SW480 (cell line): ENCODE measurements around the gene FBXW7.

ENCODE experiments used
- DNase-seq: peaks from one replicate; pipeline ENCODE4 v3.0.0-alpha.2; 2016; ENCODE audit warnings: low spot score

Gene FBXW7

DNA sequence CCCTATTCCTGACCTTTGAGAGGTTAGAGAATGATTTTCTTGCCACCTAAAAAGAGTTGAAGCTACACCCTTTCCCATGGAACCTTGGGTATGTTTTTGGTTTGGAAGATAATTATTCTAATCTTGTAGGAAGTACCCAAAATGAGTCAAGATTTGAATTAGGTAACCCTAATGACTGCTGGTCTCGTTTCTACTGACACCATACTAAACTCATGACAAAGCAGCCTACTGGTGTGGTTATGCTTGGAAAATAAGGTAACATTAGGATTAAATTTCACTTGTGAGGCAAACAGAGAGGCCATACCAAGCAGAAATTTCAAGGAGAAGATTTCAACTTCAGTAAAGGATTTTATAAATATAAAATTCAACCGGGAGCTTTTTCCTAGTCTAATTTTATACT lies 107.9 kb downstream of the FBXW7 start:
- DNase-seq, result no peak

DNA sequence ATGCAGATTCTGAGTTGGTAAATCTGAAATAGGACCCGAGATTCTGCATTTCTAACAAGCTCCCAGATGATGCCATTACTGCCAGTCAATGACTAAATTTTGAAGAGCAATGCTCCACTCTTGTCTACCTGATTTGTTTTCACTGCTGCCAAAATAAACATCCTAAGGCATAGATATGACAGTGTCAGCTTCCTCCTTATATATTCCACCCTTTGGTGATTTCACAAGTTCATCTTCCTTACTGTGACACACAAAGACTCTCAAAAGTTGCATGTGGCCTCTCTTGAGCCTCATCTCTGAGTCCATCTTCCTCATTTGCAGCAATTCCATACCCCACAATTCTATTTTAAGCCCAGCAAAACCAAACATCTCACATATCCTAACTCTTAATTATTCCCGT lies 110.9 kb downstream of the FBXW7 start:
- no peak for DNase-seq

DNA sequence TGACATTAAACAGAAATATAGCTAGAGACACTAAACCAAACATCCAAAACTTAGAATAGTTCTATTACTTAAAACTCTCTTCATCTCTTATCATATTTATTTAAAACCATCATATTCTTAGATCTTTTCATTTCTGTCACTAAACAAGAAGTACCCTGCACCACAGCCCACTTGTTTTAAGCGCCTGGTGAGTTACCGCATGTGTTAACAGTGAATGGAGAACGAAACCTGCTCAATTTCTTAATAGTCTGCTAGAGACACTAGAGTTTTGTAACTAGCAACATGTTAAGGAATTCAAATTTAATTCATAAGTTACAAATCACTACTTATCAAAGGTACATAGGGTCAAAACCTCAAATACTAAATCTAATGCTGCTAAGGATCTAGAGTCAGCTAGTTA lies 111.5 kb downstream of the FBXW7 start:
- DNase-seq, result no peak

DNA sequence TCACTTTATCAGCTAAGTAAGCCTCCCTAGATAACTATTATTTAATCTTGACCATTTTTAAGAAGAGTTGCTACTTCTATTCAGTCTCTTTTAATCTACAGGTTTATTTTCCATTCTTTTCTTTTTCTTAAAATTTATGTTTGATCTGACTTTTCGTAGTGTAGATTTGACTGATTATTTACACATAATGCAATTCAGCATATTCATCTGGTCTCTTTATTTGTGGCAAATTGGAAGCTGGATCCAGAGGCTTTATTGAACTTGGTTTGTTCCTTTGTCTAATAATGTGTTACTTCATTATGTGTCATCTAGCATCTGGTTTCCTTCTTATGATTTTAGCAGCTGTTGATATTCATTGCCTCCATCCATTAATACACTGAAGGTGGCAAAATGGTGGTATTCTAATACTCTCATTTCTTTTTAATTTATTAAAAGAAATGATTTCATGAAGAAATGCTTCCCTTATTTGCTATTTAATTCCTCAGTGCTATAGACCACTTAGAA lies 113.0 kb downstream of the FBXW7 start:
- DNase-seq, result no peak

DNA sequence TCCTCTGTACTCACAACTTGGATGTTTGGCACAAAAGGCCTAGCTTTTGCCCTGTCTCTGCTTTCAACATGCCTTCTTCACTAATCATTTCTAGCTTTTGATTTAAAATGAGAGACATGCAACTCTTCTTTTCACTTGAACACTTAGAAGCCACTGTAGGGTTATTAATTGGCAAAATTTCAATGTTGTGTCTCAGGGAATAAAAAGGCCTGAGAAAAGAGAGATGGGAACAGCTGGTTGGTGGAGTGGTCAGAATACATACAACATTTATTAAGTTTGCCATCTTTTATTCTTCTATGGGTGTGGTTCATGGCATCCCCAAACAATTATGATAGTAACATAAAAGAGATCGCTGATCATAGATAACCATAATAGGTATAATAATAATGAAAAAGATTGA lies 114.3 kb downstream of the FBXW7 start:
- no peak for DNase-seq

DNA sequence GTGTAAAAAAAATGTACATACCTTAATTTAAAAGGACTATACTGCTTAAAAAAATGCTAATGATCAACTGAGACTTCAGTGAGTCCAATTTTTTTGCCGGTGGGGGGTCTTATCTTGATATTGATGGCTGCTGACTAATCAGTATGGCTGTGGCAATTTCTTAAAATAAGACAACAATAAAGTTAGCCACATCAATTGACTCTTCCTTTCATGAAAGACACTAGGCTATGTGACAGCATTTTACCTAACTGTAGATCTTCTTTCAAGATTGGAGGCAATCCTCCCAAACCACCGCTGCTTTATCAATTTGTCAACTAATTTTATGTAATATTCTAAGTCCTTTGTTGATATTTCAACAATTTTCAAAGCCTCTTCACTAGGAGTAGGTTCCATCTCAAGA lies 116.1 kb downstream of the FBXW7 start:
- no peak for DNase-seq

DNA sequence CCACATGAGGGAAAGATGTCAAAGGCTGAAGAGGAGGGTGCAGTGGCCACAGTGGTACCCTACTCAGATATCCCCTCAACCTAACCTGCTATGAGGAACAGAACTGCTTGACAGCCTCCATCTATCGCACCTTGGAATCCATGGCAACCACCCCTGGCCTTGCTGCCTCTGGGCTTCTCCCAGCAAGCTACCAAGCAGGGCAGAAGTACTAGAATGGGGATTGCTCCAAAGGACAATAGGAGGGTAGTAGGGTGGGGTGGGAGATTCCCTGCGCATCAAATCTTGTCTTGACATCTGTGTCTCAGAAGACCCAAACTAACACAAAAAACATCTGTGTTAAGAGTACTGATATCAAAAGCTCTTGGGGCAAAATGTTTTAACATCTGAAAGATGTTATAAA lies 118.2 kb downstream of the FBXW7 start:
- DNase-seq, result no peak

DNA sequence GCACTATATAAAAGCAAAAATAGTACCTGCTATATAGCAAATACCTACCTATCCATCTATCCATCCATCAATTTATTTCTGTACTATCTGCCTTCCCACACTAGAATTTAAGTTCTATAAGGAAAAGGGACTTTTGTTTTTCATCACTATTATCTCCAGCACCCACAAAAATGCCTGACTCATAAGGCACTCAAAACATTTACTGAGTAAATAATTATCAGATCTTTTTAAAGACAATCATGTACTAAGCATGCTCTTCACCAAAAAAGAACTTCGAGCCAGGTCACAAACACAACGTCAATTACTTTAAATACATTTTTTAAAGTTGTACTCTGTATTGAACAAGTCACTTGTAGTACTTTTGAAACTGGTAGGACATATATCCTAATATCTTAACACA lies 119.9 kb downstream of the FBXW7 start:
- DNase-seq, result no peak

DNA sequence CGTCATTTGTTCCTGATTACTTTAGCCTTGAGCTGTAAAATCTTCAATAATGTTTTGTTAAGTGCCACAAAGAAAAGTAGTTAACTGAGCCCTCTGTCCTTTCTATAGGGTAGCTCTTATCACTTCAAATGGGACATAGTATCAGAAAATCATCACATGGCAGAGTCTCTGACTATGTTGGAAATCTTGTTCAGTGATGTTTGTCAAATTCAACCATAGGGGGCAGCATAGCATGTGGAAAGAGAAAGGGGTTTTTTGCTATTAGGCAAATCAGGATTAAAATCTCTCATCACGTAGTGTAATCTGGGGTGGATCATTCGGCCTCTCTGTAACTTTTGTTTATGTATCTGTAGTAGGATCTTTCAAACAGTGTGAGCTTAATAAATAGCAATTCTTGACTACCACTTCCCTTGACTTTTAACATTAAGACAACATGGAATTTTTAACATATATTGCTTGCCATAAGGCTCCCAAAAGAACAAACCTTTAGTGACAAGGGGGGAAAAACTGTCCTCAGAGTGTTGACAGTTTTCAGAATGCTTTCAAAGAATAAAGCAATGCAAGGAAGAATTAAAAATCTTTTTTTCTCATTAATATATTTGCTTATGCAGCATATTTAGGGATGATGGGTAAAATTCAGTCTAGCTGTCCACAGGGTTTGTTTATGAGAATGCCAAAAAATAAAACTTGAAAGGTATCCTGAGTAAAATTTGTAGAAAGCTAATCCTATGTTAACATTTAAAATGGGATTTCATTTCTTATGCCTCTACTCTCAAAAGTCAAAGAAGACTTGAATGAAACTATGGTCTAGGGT lies 127.2 kb downstream of the FBXW7 start:
- DNase-seq, result no peak

DNA sequence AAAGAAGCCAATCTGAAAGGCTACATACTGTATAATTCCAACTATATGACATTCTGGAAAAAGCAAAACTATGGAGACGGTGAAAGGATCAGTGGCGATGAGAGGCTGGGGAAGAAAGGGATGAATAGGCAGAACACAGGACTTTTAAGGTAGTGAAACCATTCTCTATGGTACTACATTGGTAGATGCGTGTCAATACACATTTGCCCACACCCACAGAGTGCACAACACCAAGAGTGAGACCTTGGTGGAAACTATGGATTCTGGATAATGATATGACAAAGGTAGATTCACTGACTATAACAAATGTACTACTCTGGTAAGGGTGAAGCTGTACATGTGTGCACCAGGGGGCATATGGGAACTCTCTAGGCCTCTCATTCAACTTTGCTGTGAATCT lies 134.5 kb downstream of the FBXW7 start:
- no peak for DNase-seq

DNA sequence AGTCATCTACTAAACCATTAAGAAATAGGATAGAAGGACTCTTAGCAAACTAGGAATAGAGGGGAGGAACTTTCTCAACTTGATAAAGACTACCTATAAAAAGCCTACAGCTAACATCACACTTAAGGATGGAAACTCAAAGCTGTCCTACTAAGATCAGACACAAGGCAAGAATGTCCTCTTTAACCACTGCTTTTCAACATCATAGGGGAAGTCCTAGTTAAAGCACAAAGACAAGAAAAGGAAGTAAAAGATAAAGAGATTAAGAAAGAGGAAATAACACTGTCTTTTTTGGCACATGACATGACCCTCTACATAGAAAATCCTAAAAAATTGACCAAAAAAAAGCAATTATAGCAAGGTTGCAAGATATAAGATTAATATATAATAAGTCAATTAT lies 136.6 kb downstream of the FBXW7 start:
- DNase-seq, result no peak

DNA sequence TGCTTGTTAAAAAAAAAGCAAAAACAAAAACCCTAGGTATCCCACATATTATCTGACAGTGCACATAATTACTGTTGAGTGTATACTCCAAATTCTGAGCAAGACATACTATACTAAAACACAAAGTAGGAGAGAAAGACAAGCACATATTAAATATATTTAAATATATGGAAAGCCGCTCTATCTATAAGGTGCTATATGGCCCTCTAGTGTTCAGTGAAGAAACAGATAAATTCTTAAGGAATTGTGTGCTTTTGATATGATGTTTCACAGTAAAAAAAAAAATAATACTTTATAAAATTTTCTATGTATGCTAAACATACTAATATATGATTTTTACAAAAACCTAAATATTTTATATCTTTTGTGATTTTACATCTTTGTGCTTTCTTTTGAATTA lies 137.8 kb downstream of the FBXW7 start:
- DNase-seq, result peak; percentile 21

DNA sequence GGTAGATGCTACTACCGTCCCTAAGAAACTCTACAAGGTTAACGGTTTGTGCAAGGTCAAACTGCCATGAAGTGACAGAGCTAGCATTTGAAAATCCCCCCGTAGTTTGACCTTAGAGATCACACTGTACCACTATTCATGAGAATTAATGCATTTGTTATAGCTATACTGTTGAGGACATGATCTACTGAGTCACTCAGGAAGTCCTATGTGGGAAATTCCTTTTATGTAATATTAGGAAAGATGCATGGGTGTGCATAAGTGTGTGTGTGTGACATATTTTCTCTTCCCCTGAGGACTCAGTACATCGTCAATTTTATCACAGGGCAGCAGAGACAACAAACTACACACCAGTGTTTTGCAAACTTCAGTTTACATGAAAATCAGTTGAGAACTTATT lies 141.1 kb downstream of the FBXW7 start:
- no peak for DNase-seq

DNA sequence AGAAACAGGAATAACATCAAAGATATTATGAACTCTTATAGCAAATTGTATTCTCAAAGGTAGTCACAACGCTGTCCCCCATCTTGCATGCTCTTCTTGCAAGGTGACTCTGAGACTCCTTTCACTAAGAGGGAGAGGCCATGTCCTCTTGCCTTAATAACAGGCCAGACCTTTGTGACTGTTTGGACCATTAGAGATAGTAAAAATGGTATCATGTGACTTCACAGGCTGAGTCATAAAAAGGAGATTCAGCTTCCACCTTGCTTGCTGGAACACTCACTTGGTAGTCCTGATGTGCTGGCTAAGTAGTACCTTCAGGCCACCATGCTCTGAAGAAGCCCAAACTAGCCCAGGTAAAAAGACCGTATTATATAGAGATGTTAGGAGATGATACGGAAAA lies 143.8 kb downstream of the FBXW7 start:
- no peak for DNase-seq

DNA sequence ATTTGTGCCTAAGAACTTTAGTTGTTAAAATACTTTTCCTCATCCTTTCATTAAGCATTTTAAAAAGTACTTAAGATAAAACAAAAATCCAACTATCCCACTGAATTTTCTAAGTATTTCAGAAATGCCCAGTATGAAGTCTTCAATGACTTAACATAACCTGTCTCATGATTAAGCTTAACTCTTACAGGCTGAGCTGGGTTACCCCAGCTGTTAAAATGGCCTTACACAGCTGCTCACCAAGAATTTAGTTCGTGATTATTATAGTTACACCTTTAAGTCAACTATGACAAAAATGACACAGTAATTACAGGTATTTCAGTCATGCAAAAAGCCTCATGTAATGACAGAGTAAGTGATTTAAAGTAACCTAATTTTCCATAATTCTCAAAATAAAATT lies 145.7 kb downstream of the FBXW7 start:
- no peak for DNase-seq

DNA sequence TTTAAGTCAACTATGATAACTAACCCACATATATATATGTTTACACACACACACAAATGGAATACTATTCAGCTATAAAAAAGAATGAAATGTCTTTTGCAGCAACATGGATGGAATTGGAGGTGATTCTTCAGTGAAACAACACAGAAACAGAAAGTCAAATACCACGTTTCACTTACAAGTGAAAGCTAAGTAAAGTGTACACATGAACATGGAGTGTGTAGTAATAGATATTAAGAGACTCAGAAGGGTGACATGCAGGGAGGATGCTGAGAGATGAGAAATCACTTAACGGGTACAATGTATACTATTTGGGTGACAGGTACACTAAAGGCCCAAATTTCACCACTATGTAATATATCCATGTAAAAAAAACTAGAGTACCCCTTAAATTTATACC lies 146.5 kb downstream of the FBXW7 start:
- DNase-seq, result no peak

DNA sequence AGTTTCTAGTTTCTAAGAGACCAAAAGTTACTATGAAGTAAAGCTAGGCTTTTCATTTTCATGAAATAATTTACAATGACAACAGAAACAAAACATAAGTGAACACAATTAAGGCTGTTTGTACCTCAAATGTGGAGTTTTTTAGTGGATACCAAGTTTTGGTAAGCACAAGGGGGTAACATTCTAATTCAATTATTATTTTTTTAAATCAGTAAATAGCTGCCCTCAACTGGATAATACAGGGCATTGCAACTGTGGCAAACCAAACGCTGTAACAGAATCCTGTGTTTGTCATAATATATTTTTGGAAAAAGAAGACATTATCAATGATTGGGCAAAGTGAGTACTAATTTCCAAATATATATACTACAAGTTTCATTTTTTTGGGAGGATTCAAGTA lies 150.3 kb downstream of the FBXW7 start:
- DNase-seq, result peak; percentile 22

DNA sequence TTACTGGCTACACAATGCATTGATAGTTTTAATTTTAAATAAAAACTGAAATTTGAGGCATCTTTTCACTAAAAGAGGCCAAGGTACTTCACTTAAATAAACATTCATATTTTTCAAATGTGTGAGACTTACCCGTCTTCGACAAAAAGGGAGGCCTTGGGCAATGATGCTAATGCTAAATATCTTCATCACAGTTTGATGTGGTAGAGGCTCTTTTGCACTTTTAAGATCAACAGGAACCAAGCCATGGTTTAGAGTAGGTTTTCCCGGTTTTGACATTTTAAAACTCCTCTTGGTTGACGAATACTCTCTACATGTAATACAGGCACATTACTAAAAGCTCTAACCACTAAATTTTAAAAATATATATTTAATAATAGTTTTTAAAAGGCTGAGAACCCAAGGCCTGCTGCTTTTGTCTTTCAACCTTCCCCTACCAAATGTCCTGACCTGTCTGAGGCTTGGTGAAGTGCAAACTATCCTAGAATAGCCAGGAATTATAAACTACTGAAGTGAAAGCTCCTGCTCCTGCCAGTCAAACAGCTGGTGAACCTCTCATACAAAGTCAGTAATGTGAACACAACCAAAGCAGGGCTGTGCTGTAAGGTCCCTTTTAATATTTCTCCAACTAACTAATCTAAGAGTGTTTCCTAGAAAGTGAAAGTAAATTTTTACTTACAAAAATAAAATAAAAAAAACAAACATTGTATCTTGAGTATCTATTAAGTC lies 153.7 kb downstream of the FBXW7 start:
- DNase-seq, result no peak

DNA sequence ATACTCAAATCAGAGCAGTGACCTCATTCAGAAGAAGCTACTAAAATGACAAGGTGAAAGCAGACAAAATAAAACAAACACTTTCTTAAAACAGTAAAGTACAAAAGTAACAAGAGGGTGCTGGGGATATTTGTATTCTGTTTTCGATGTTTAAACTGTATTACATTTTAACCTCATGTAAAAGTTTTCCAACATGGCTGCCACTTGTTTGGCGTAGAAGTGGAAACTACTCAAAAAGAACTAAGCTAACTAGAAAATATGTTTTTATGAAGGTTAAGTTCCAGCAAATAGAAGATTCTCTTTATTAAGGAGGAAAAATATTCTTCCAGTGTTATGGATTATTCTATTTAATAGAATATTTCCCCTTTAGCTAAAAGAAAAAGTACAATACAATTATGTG lies 155.0 kb downstream of the FBXW7 start:
- DNase-seq, result no peak

DNA sequence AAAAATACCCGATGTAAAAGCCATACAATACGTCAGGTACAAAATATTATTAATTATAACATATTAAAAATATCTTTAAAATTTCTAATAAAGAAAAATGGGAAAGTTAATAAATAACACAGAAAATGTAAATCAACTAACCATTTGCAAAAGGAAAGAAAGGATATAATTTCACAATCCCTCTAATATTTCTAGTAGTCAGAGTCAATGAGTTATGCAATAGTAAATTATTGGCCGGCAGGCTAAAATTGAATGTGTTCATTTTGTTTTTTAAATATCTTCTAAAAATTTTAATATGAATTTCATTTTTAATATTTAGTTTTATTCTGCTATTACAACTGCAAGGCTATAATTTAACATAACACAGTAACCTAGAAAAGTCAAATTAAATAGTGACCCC lies 155.7 kb downstream of the FBXW7 start:
- DNase-seq, result no peak

DNA sequence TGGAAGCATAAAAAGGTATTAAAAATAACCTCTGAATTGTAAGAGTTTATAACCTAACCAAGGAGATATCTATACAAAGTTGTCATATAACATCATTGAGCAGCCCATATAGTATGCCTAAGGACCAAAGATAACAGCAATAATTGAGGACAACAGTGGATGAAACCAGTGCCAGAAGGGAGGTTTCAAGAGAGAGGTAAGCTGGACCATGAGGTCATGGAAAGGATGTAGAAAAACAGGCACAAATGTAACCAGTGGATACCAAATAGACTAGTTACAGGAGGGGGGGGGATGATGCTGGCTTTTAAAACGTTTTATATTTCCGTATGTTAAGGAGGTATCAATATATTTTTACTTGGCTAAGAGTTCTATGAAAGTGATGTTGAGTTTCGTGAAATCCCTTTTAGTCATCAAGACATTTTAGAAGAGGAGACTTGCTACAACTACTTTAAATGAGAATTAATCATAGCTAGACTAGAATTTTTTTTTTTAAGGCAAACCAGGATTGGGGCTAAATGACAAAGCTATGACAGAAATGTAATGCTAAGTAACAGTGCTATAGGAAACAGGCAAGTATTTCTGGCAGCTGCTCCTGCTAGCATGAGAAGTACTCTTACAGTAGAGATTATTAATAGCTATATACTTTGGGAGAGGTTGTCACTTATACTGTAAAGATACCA lies 161.1 kb downstream of the FBXW7 start:
- no peak for DNase-seq

DNA sequence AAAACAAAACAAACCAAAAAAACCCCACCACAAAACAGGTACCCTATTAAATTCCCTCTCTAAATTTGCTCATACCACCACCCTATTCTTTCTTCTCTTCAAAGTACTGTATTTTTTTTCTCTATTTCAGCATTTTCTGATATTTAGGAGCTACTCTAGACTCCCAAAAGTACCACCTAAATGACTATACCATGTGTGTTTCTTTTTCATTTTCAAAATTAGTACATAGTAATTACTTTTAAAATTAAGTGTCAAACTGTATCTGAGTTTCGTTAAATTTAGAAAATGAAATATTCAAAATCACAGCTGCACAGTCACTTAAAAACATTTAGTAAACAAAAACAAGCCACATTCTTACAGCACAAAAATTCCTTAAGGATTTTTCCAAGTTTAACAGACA lies 161.7 kb downstream of the FBXW7 start:
- DNase-seq, result no peak

DNA sequence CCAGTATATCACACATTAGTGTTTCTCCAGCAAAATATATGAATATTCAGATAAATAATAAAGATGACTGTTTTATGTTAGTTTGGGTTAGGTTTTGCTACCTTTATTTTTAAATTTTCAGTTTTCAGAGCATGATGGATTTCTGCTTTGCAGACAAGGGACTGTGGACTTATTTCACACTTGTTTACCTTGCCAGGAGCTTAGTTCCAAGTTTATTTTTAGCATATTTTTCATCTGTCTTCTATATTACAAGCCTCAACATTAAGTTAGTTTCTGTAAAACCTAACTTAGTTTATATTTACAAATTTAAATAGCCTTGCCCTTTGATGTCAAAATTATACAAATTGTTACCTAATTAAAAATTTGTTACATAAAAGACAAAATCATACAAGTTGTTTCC lies 163.4 kb downstream of the FBXW7 start:
- no peak for DNase-seq
